HFF-Myc (cell line): ENCODE data around the gene PRF1.
A peak's percentile ranks its signal among the peaks of the same experiment; 100 is the strongest.

Source experiments
- DNase-seq: peaks from one replicate; pipeline ENCODE4 v3.0.0-alpha.2; 2011; ENCODE audit warnings: low read depth; ENCODE audit errors: extremely low read depth
- H3K4me3 ChIP-seq: replicated peaks from 2 replicates; pipeline ENCODE4 v1.5.1; 2011; ENCODE audit warnings: low read depth, mild to moderate bottlenecking, control low read depth, low read length
- TF ChIP-seq, protein P1 (sequence below): IDR thresholded peaks from 2 replicates; pipeline ENCODE4 v1.5.1; 2012; ENCODE audit warnings: mild to moderate bottlenecking, low read depth, low read length, control low read depth; ENCODE audit errors: missing control alignments

Gene PRF1

DNA sequence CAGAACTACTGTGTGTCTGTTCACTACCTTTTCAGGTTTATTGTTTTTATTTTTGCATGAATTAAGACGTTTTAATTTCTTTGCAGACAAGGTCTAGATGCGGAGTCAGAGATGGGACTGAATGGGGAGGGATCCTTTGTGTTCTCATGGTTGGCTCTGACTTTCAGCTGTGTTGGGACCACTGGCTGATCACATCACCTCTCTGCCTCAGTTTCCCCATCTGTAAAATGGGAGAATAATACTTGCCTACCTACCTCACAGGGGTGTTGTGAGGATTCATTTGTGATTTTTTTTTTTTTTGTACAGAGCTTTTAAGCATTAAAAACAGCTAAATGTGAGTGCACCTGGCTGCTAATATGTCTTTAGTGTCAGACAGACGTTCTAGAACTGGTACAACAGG, 34.4 kb downstream of the PRF1 start:
- DNase-seq, result no peak
- TF ChIP-seq, protein P1, sequence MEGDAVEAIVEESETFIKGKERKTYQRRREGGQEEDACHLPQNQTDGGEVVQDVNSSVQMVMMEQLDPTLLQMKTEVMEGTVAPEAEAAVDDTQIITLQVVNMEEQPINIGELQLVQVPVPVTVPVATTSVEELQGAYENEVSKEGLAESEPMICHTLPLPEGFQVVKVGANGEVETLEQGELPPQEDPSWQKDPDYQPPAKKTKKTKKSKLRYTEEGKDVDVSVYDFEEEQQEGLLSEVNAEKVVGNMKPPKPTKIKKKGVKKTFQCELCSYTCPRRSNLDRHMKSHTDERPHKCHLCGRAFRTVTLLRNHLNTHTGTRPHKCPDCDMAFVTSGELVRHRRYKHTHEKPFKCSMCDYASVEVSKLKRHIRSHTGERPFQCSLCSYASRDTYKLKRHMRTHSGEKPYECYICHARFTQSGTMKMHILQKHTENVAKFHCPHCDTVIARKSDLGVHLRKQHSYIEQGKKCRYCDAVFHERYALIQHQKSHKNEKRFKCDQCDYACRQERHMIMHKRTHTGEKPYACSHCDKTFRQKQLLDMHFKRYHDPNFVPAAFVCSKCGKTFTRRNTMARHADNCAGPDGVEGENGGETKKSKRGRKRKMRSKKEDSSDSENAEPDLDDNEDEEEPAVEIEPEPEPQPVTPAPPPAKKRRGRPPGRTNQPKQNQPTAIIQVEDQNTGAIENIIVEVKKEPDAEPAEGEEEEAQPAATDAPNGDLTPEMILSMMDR, result no peak
- no peak overlapping the region for H3K4me3 ChIP-seq

DNA sequence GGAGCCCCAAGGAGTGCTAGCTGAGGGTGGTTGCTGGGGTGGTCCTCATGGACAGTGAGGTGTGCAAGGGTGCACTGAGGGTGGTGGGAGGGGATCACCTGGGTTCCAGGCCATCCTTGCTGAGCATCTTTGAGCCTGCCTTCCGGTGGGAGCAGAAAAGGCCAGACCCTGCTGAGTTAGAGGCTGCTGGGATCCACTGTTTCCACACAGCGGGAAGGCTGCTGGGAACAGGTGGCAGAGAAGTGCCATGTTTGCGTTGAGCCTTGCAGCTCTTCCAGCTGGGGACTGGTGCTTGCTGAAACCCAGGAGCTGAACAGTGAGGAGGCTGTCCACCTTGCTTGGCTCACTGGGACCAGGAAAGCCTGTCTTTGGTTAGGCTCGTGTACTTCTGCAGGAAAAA, 34.9 kb downstream of the PRF1 start:
- DNase-seq, result no peak
- no peak overlapping the region for H3K4me3 ChIP-seq
- TF ChIP-seq, protein P1, result no peak

DNA sequence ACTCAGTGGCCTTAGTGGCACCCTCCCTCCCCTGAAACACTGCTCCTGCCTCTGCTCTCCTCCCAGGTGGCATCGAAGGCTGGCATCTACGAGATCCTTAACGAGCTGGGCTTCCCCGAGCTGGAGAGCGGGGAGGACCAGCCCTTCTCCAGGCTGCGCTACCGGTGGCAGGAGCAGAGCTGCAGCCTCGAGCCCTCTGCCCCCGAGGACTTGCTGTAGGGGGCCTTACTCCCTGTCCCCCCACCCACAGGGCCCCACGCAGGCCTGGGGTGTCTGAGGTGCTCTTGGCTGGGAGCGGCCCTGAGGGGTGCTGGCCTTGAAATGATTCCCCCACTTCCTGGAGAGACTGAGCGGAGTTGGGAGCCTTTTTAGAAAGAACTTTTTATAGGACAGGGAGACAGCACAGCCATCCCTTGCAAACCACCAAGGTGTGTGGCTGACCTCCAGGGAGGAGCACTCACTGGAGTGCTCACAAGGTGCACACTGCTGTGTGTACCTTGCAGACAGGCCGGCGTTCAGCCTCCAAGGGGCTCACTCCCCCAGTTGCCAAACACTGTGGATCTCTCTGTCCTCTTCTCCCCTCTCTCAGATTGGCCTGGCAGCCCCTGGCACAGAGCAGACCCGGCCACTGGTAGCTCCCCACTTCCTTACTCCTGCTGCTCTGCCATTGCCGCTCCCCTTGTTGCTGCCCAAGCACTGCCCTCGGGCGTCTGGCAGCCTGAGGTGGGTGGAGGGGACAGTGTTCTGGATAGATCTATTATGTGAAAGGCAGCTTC, 35.8 kb downstream of the PRF1 start:
- TF ChIP-seq, protein P1, result no peak
- no peak overlapping the region for H3K4me3 ChIP-seq
- DNase-seq, result no peak

DNA sequence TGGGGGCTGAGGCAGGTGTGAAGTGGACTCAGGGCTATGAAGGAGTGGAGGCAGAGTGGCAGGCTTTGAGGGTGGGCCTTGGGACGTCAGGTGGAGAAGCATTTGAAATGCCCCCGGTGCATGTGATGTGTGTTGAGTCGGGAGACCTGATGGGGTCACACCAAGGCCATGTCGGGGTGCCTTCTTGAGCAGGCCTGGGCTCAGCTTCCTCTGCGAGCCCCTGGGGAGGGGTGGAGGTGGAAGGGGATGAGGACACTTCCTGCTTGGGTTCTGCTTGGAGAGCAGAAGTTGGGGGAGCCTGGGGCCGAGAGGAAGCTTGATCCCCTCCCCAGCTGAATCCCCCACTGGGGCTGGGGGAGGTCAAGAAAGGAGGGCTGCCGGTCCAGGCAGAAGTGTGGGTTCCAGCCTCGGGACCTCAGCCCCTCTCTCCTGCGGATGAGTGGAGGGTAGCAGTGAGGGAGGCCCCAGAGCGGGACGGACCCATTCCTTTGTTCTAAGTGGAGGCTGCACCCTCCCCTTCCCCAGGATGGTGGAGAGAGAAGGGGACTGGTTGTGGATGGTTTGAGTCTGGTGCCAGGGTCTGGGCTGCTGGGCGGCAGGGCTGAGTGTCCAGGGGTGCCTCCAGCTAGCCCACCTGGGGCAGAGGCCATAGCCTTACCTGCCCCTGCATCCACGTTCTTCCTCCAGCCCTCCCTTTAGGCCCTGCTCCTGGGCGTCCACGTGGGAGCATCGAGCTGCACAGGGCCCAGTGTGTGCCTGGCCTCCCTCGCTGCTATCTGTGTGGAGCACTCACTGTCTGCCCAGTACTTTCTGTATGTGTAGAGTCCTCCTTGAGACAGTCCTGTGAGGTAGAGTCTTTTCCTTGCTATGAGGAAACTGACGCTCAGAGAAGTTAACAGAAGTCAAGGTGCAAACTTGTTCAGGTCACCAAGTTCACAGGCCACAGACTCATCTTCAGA, 36.7 kb downstream of the PRF1 start:
- no peak for DNase-seq
- TF ChIP-seq, protein P1, result no peak

DNA sequence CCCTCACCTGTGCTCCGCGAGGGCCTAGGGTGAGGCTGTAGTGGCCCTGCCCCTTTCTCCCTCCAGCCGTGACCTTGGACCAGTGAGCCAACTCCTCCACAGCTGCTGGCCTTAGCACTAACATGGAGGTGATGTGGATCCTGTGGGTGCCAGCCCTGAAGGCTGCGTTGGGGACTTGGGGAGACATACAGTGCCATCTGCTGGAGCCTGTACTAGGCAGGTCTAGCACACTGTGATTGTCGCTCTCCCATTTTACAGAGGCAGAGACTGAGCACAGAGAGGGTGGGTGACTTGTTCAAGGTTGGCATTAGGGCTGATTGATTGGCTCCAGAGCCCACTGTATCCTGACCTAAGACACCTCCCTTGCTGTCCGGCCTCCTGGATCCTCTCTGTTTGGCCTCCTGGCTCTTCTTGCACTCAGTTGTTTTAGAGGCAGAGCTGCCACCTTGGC, 37.6 kb downstream of the PRF1 start:
- TF ChIP-seq, protein P1, result peak; percentile 14
- H3K4me3 ChIP-seq, result no peak overlapping the region
- no peak for DNase-seq

More for the DNA sequence above, 36.7 kb downstream of the PRF1 start:
- no peak overlapping the region for H3K4me3 ChIP-seq

DNA sequence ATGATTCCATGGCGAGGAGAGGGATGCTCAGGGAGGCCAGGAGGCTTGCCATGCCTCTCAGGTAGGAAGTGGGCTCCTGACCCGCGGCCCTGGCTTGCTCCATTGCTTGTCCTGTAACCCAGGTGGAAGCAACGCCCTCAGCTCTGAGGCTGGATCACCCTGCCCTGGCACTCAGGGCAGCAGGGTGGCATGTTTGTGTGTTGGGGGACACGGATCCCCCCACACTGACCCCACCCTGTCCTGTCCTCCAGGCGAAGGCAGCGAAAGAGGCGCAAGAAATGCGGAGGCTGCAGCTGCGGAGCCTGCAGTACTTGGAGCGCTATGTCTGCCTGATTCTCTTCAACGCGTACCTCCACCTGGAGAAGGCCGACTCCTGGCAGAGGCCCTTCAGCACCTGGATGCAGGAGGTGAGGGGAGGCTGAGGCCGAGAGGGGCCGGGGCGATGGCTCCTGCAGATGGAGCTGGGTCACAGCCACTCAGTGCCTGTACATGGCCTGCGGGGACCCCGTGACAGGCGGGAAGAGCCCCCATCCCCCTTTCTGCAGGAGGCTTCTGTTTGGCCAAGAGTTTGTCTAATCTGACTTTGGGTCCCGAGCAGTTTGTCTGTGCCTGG, 38.3 kb downstream of the PRF1 start:
- no peak overlapping the region for H3K4me3 ChIP-seq
- DNase-seq, result no peak
- TF ChIP-seq, protein P1, result no peak
